HUES48 (cell line): ENCODE results near the gene MYH1.

ENCODE experiments used
- H3K27ac ChIP-seq: one replicate; pipeline ENCODE4 v1.7.0; 2013; ENCODE audit warnings: low read depth, low read length, inconsistent platforms
- H3K27me3 ChIP-seq: 2 replicates; pipeline ENCODE4 v1.6.1; 2013; ENCODE audit warnings: mild to moderate bottlenecking, low read length; ENCODE audit not compliant: control insufficient read depth, insufficient read depth
- H3K36me3 ChIP-seq: 2 replicates; pipeline ENCODE4 v1.6.1; 2013; ENCODE audit warnings: low read length; ENCODE audit not compliant: control insufficient read depth, insufficient read depth
- H3K4me1 ChIP-seq: 2 replicates; pipeline ENCODE4 v1.6.1; 2013; ENCODE audit warnings: mild to moderate bottlenecking, low read length; ENCODE audit not compliant: control insufficient read depth, insufficient read depth
- H3K4me3 ChIP-seq: 2 replicates; pipeline ENCODE4 v1.5.1; 2013; ENCODE audit warnings: mild to moderate bottlenecking, low read depth, low read length
- H3K9ac ChIP-seq: 2 replicates; pipeline ENCODE4 v1.6.1; 2013; ENCODE audit warnings: mild to moderate bottlenecking, low read depth, low read length, moderate library complexity
- H3K9me3 ChIP-seq: 2 replicates; pipeline ENCODE4 v1.6.1; 2013; ENCODE audit warnings: low read length; ENCODE audit not compliant: control insufficient read depth, insufficient read depth

MYH1 gene

GRCh38 chr17:10482252-10482651 lies 36.1 kb downstream of the MYH1 start:
- H3K4me1 ChIP-seq: no peaks in the 10 kb centered on the region
- no peak overlapping the region for H3K27ac ChIP-seq
- no peak overlapping the region for H3K4me3 ChIP-seq
- peaks cover 25% of the 10 kb centered on the region for H3K9me3 ChIP-seq
- H3K9ac ChIP-seq: no peak overlapping the region
- H3K27me3 ChIP-seq: no peaks in the 10 kb centered on the region
- no peaks in the 10 kb centered on the region for H3K36me3 ChIP-seq

DNA sequence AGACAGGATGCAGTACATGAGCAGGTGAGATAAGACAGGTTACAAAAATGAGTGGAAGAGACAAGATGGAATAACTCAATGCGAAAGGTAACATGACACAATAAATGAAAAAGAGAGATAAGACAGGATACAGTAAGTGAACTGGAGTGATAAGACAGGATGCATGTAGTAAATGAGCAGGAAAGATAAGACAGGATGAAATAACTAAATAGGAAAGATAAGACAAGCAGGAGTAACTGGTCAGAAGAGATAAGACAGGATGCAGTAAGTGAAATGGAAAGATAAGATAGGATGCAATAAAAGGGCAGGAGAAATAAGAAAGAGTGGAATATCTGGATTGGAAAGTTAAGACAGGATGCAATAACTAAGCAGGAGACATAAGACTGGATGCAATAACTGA lies 40.6 kb downstream of the MYH1 start:
- Histone ChIP-seq H3K27me3 (no peaks in the 10 kb centered on the region), H3K4me3 (no peak overlapping the region), H3K27ac (no peak overlapping the region), H3K9me3 (peaks cover 6% of the 10 kb centered on the region; the same call in 1 of the 2 replicates), H3K4me1 (no peaks in the 10 kb centered on the region), H3K9ac (no peak overlapping the region), H3K36me3 (no peaks in the 10 kb centered on the region)

DNA sequence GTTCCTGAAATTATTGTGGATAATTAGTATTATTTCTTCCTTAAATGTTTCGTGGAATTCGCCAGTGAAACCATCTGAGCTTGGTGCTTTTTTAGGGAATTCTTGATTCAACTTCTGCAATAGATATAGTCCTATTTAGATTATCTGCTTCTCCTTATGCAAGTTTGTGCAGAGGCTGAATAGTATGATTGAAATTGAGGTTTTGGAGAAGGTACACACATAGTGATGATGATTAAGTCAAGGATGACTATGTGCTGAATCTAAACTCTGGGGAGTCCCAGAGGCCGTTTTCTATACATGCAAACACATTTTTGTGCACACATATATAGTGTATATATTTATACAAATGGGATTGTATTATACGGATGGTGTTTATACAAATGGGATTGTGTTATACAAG lies 43.8 kb downstream of the MYH1 start:
- H3K9ac ChIP-seq: no peak overlapping the region
- H3K27ac ChIP-seq: no peak overlapping the region
- no peaks in the 10 kb centered on the region for H3K27me3 ChIP-seq
- no peak overlapping the region for H3K4me3 ChIP-seq
- H3K36me3 ChIP-seq: no peaks in the 10 kb centered on the region
- no peaks in the 10 kb centered on the region for H3K4me1 ChIP-seq
- H3K9me3 ChIP-seq: no peaks in the 10 kb centered on the region

DNA sequence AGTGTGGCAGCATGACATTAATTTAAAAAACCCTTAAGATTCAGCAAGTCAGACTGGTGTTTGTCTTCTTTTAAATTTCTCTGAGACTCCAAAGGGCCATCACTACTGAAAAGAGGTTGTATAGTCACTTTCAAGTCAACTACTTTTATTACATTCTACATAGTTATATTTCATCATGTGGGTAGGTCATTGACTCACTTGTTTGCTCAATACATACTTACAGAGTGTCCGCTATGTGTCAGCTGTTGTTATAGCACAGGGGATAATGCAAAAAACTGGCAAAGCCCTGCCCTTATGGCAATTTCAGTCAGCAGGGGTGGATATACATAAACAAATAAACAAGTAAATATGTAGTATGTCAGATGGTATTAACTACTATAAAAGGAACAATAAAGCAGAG lies 46.5 kb downstream of the MYH1 start:
- Histone ChIP-seq H3K4me1 (no peaks in the 10 kb centered on the region), H3K4me3 (no peak overlapping the region), H3K27ac (no peak overlapping the region), H3K9ac (no peak overlapping the region), H3K27me3 (no peaks in the 10 kb centered on the region), H3K9me3 (no peaks in the 10 kb centered on the region), H3K36me3 (no peaks in the 10 kb centered on the region)

GRCh38 chr17:10469459-10469858 lies 48.9 kb downstream of the MYH1 start, which contains the start of gene MYH4:
Gene MYH4 (minus strand): TSS chr17:10469559. CDS start chr17:10466745, 2,814 bp downstream.
- no peaks in the 10 kb centered on the region for H3K27me3 ChIP-seq
- no peak within 1 kb of the TSS for H3K27ac ChIP-seq
- no peaks in the 10 kb centered on the region for H3K9me3 ChIP-seq
- no peak within 1 kb of the TSS for H3K9ac ChIP-seq
- H3K4me1 ChIP-seq: no peaks in the 10 kb centered on the region
- H3K4me3 ChIP-seq: no peak within 1 kb of the TSS
- H3K36me3 ChIP-seq: no peaks in the 10 kb centered on the region

DNA sequence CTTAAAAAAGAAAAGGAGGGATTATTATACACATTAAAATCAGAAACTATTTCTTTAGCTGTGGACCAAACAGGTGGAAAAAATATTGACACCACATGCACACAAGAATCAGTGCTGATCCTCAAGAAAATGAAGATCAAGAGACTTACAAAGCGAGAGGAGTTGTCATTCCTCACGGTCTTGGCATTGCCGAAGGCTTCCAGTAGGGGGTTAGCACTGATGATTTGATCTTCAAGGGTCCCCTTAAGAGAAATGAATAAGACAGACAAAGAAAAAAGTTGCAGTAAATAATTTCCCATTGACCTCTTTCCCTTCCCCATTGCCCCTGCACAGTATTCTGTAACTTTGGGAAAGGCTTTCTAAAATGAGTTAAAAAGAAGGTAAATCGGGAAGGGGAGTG lies 54.9 kb downstream of the MYH1 start:
- Histone ChIP-seq H3K36me3 (no peaks in the 10 kb centered on the region), H3K27me3 (no peaks in the 10 kb centered on the region), H3K4me3 (no peak overlapping the region), H3K27ac (no peak overlapping the region), H3K9ac (no peak overlapping the region), H3K9me3 (no peaks in the 10 kb centered on the region), H3K4me1 (no peaks in the 10 kb centered on the region)

- Histone ChIP-seq H3K9me3 (no peaks in the 10 kb centered on the region), H3K27me3 (no peaks in the 10 kb centered on the region), H3K4me3 (no peak overlapping the region), H3K27ac (no peak overlapping the region), H3K4me1 (no peaks in the 10 kb centered on the region), H3K9ac (no peak overlapping the region), H3K36me3 (no peaks in the 10 kb centered on the region)
These were observed 58.3 kb downstream of the MYH1 start for GRCh38 chr17:10460062-10460461.

DNA sequence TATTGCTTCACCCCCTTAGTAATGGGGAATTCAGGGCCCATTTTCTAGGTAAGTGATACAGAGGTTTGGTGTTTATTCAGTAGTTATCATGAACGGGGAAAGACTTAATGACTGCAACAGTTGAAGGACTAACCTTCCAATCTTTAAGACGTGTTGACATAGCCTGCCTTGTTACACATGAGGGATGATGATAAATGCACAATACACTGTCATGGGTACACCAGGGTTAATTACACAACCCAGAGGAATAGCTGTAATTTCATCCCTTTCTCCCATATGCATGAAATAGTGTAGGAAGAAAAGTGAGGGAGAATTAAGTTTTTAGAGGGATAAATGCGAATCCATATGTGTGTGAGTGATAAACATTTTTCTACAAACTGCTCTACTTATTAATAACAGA lies 59.6 kb downstream of the MYH1 start:
- Histone ChIP-seq H3K27ac (no peak overlapping the region), H3K27me3 (no peaks in the 10 kb centered on the region), H3K9me3 (no peaks in the 10 kb centered on the region), H3K4me1 (no peaks in the 10 kb centered on the region), H3K9ac (no peak overlapping the region), H3K4me3 (no peak overlapping the region), H3K36me3 (no peaks in the 10 kb centered on the region)

- no peaks in the 10 kb centered on the region for H3K4me1 ChIP-seq
- no peak overlapping the region for H3K9ac ChIP-seq
- no peaks in the 10 kb centered on the region for H3K27me3 ChIP-seq
- no peaks in the 10 kb centered on the region for H3K36me3 ChIP-seq
- H3K4me3 ChIP-seq: no peak overlapping the region
- H3K9me3 ChIP-seq: no peaks in the 10 kb centered on the region
- no peak overlapping the region for H3K27ac ChIP-seq
These were observed 60.4 kb downstream of the MYH1 start for GRCh38 chr17:10457952-10458351.

DNA sequence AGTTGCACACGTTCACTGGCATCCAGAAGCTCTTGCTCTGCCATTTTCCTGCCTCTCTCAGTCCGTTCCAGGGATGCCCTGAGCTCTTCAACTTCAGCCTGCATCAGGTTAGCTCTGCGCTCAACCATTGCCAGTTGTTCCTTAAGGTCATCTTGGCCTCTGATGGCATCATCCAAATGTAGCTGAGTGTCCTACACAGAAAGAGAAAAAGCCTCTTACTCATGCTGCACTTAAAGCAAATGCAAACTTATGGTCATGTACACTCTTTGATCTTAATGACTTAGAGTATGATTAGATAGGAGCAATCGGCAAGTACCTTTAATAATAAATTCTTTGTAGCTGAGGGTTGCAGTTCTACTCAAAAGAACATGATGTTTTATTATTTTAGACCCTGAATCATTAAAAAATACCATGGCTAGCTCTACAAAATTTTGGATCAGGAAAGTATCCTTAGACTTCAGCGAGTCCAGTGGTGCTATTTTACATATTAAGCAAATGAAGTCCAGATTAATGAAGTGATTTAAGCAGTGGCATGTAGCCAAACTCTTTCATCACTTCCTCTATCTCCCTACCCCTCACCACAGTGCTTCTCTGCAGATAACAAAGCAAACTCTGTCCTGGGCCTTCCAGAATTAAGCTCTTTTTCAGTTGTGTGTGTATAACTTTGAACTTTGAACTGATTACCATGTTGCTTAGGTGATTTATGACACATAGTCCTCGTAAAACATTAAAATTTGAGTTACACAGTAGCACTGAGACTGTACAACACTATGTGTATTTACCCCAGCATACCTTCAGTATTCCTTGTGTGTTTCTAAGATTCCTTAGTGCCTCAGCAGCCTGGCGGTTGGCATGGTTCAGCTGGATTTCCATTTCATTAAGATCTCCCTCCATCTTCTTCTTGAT lies 71.1 kb downstream of the MYH1 start:
- H3K27ac ChIP-seq: no peak overlapping the region
- no peaks in the 10 kb centered on the region for H3K9me3 ChIP-seq
- H3K36me3 ChIP-seq: no peaks in the 10 kb centered on the region

More for the DNA sequence above, 71.1 kb downstream of the MYH1 start:
- H3K27me3 ChIP-seq: no peaks in the 10 kb centered on the region
- H3K4me1 ChIP-seq: no peaks in the 10 kb centered on the region
- no peak overlapping the region for H3K4me3 ChIP-seq
- H3K9ac ChIP-seq: no peak overlapping the region
